K562 (cell line): ENCODE results near the gene AFAP1. TPM values are rescaled to one million over a fixed set of nuclear protein-coding genes. Genes with fewer than 3 reads are reported as not detected.

Source experiments
- polyA plus RNA-seq, 8 experiments: library from polyadenylated mRNA; depleted of rRNA in 4 of 8; stranded (reverse) in 5 of 8; unstranded in 3 of 8; fragments of >200 nt; fragmentation: Nextera tagmentation in 2 of 8; fragmentation: Illumina TruSeq in 1 of 8; extraction: Ambion mirVana in 2 of 8; extraction: Trizol in 1 of 8; gene quantifications; 2 replicates each; pipeline versions ENCODE4 v1.2.1 to v1.2.3, GENCODE V29; 2011 to 2014; ENCODE audit warnings: inconsistent platforms in 1 of 8, missing spikeins in 1 of 8
- total RNA-seq, 7 experiments: library from RNA; depleted of rRNA in 6 of 7; stranded (reverse); fragments of >200 nt in 6 of 7; fragmentation: Illumina TruSeq in 2 of 7; extraction: Trizol in 2 of 7; gene quantifications; 2 replicates each; pipeline versions ENCODE4 v1.2.1 to v1.2.3, GENCODE V29; 2011 to 2021; ENCODE audit warnings: low replicate concordance in 1 of 7
- TF ChIP-seq, protein P1 (sequence below): fragments of 200-600 bp; sonication (generic); IDR thresholded peaks from one replicate; pipeline ENCODE4 v1.6.1; 2012; ENCODE audit warnings: mild to moderate bottlenecking, low read depth, low read length, inconsistent platforms
- TF ChIP-seq, protein P2 (sequence below): fragments of 450-650 bp; IDR thresholded peaks from 2 replicates; pipeline ENCODE4 v1.6.1; 2016; ENCODE audit warnings: mild to moderate bottlenecking

Gene AFAP1
- total and polyA plus RNA-seq, 9 of the 15 experiments (the other 6 are each of a cell fraction or from before 2014, with no cell fraction given): 0.07 to 0.42 (median 0.12) TPM; not detected in 1

DNA sequence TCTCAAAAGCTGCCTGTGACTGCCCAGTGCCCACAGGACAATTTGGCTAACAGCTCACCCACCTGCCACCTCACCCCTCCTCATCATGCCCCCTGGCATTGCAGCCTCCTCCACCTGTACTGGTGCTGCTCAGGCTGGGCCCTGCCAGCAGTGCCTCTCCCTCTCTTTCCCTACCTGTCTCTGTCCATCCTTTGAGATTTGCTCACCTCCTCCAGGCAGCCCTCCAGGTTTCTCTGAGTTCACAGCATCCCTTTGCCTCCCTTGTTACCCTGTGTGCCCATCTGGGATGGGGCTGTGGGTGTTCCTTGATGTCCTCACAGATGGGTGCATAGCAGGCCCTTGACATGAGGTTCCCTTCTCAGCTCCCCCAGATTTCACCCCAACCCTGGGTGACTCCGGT, 224.9 kb downstream of the AFAP1 start (continued):
- TF ChIP-seq, protein P1, sequence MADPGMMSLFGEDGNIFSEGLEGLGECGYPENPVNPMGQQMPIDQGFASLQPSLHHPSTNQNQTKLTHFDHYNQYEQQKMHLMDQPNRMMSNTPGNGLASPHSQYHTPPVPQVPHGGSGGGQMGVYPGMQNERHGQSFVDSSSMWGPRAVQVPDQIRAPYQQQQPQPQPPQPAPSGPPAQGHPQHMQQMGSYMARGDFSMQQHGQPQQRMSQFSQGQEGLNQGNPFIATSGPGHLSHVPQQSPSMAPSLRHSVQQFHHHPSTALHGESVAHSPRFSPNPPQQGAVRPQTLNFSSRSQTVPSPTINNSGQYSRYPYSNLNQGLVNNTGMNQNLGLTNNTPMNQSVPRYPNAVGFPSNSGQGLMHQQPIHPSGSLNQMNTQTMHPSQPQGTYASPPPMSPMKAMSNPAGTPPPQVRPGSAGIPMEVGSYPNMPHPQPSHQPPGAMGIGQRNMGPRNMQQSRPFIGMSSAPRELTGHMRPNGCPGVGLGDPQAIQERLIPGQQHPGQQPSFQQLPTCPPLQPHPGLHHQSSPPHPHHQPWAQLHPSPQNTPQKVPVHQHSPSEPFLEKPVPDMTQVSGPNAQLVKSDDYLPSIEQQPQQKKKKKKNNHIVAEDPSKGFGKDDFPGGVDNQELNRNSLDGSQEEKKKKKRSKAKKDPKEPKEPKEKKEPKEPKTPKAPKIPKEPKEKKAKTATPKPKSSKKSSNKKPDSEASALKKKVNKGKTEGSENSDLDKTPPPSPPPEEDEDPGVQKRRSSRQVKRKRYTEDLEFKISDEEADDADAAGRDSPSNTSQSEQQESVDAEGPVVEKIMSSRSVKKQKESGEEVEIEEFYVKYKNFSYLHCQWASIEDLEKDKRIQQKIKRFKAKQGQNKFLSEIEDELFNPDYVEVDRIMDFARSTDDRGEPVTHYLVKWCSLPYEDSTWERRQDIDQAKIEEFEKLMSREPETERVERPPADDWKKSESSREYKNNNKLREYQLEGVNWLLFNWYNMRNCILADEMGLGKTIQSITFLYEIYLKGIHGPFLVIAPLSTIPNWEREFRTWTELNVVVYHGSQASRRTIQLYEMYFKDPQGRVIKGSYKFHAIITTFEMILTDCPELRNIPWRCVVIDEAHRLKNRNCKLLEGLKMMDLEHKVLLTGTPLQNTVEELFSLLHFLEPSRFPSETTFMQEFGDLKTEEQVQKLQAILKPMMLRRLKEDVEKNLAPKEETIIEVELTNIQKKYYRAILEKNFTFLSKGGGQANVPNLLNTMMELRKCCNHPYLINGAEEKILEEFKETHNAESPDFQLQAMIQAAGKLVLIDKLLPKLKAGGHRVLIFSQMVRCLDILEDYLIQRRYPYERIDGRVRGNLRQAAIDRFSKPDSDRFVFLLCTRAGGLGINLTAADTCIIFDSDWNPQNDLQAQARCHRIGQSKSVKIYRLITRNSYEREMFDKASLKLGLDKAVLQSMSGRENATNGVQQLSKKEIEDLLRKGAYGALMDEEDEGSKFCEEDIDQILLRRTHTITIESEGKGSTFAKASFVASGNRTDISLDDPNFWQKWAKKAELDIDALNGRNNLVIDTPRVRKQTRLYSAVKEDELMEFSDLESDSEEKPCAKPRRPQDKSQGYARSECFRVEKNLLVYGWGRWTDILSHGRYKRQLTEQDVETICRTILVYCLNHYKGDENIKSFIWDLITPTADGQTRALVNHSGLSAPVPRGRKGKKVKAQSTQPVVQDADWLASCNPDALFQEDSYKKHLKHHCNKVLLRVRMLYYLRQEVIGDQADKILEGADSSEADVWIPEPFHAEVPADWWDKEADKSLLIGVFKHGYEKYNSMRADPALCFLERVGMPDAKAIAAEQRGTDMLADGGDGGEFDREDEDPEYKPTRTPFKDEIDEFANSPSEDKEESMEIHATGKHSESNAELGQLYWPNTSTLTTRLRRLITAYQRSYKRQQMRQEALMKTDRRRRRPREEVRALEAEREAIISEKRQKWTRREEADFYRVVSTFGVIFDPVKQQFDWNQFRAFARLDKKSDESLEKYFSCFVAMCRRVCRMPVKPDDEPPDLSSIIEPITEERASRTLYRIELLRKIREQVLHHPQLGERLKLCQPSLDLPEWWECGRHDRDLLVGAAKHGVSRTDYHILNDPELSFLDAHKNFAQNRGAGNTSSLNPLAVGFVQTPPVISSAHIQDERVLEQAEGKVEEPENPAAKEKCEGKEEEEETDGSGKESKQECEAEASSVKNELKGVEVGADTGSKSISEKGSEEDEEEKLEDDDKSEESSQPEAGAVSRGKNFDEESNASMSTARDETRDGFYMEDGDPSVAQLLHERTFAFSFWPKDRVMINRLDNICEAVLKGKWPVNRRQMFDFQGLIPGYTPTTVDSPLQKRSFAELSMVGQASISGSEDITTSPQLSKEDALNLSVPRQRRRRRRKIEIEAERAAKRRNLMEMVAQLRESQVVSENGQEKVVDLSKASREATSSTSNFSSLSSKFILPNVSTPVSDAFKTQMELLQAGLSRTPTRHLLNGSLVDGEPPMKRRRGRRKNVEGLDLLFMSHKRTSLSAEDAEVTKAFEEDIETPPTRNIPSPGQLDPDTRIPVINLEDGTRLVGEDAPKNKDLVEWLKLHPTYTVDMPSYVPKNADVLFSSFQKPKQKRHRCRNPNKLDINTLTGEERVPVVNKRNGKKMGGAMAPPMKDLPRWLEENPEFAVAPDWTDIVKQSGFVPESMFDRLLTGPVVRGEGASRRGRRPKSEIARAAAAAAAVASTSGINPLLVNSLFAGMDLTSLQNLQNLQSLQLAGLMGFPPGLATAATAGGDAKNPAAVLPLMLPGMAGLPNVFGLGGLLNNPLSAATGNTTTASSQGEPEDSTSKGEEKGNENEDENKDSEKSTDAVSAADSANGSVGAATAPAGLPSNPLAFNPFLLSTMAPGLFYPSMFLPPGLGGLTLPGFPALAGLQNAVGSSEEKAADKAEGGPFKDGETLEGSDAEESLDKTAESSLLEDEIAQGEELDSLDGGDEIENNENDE: no peak
- TF ChIP-seq, protein P2, sequence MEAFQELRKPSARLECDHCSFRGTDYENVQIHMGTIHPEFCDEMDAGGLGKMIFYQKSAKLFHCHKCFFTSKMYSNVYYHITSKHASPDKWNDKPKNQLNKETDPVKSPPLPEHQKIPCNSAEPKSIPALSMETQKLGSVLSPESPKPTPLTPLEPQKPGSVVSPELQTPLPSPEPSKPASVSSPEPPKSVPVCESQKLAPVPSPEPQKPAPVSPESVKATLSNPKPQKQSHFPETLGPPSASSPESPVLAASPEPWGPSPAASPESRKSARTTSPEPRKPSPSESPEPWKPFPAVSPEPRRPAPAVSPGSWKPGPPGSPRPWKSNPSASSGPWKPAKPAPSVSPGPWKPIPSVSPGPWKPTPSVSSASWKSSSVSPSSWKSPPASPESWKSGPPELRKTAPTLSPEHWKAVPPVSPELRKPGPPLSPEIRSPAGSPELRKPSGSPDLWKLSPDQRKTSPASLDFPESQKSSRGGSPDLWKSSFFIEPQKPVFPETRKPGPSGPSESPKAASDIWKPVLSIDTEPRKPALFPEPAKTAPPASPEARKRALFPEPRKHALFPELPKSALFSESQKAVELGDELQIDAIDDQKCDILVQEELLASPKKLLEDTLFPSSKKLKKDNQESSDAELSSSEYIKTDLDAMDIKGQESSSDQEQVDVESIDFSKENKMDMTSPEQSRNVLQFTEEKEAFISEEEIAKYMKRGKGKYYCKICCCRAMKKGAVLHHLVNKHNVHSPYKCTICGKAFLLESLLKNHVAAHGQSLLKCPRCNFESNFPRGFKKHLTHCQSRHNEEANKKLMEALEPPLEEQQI: no peak
